ENCODE measurements around the gene TMPRSS7. TPM values are rescaled to one million over a fixed set of nuclear protein-coding genes. Genes with fewer than 3 reads are reported as not detected.

Gene TMPRSS7
- polyA plus RNA-seq, 1 of the 3 experiments (the other 2 are of a cell fraction): 0.02 TPM

DNA sequence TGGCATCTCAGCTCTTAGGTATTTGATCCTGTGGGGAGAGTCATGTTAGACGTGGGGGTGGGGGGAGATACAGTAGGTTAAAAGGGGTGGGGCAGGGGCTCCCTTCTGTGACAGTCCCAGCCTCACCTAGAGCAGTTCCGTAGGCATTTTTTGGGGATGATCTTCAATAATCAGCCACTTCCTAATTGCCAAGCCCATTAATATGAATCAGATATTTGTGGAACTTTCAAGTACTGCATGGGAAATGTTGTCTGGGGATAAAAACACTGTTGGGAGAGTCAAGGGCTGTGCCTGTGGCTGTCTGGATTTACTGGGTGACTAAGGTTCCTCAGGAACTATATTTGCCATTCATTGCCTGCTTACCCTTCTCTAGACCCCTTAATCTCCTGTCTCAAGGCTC is 61.2 kb downstream of the TMPRSS7 start:
- Histone ChIP-seq H3K4me1 (ENCODE audit: control insufficient read depth in 1 of 2, insufficient read depth in 2 of 2, low read depth in 1 of 2, low read length in 1 of 2) (peaks cover 0 to 9% of the 10 kb centered on the region in 2 experiments; a peak in 1 of 4 replicates), H2AFZ (ENCODE audit: low read depth) (no peak overlapping the region), H3F3A (replicated peaks; ENCODE audit: insufficient read depth) (peaks cover 11% of the 10 kb centered on the region), H3K27me3 (ENCODE audit: insufficient read depth) (no peaks in the 10 kb centered on the region), H3K79me2 (ENCODE audit: insufficient read depth) (peaks cover 59% of the 10 kb centered on the region), H3K4me3 (ENCODE audit: low read depth in 2 of 2, low read length in 1 of 2) (no peak overlapping the region), H3K27ac (ENCODE audit: low read depth in 2 of 2, low read length in 1 of 2) (peak overlapping the region in 1 of 2 experiments; percentile 12; a peak in 1 of 4 replicates), H3K9ac (no peak overlapping the region), H3K9me3 (no peaks in the 10 kb centered on the region), H3K9me2 (no peaks in the 10 kb centered on the region), H3K36me3 (replicated peaks in 1 of 2; ENCODE audit: control insufficient read depth in 1 of 2, insufficient read depth in 2 of 2, low read length in 1 of 2) (peaks cover 0 to 13% of the 10 kb centered on the region in 2 experiments), H3K4me2 (no peak overlapping the region), H4K20me1 (ENCODE audit: insufficient read depth) (no peaks in the 10 kb centered on the region)
- 48% methylated on average over 2 of the region's 2 CpGs for WGBS (ENCODE audit: low lambda C conversion rate)
- TF ChIP-seq MXI1 (IDR thresholded peaks at IDR 0.05; ENCODE audit: low read depth, low read length) (no peak), USF1 (IDR thresholded peaks at IDR 0.05; ENCODE audit: borderline replicate concordance, low read depth) (no peak), MEF2A (IDR thresholded peaks at IDR 0.05; ENCODE audit: borderline replicate concordance, low read depth) (no peak)
- ChIA-PET CTCF (interaction anchor here (0.7 to 1.3 kb wide), 2 partner anchors 13 to 424 kb away, joined by 3 read pairs; no protein-coding TSS in a partner anchor), POLR2A (no interaction called here)
- no peak for DNase-seq

DNA sequence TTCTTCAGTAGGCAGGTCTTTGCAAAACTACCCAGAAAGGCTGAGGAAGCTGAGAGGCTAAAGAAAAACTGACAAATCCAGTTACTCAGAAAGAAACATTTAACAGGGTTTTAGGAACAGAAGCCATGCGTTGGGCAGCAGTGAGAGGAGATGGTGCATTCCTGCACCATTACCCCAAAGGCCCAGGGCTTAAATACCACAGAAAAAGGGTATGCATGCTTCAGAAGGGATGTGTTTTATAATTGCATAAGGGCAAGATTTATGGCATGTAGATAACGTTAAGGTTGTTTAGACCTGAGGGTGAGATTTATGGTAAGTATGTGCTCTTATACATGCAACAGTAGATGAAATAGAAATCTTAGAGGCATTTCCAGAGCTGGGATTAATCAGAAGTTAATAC is 61.6 kb downstream of the TMPRSS7 start:
- Histone ChIP-seq H3K9me2 (no peaks in the 10 kb centered on the region), H3K9ac (no peak overlapping the region), H3K79me2 (ENCODE audit: insufficient read depth) (peaks cover 59% of the 10 kb centered on the region), H3K4me3 (ENCODE audit: low read depth in 2 of 2, low read length in 1 of 2) (no peak overlapping the region), H3K4me2 (no peak overlapping the region), H3K9me3 (no peaks in the 10 kb centered on the region), H2AFZ (ENCODE audit: low read depth) (no peak overlapping the region), H3K27ac (ENCODE audit: low read depth in 2 of 2, low read length in 1 of 2) (peak overlapping the region in 1 of 2 experiments; percentile 12; a peak in 1 of 4 replicates), H3K36me3 (replicated peaks in 1 of 2; ENCODE audit: control insufficient read depth in 1 of 2, insufficient read depth in 2 of 2, low read length in 1 of 2) (peaks cover 0 to 13% of the 10 kb centered on the region in 2 experiments), H3K27me3 (ENCODE audit: insufficient read depth) (no peaks in the 10 kb centered on the region), H4K20me1 (ENCODE audit: insufficient read depth) (no peaks in the 10 kb centered on the region), H3F3A (replicated peaks; ENCODE audit: insufficient read depth) (peaks cover 11% of the 10 kb centered on the region), H3K4me1 (ENCODE audit: control insufficient read depth in 1 of 2, insufficient read depth in 2 of 2, low read depth in 1 of 2, low read length in 1 of 2) (peaks cover 0 to 9% of the 10 kb centered on the region in 2 experiments; a peak in 1 of 4 replicates)
- DNase-seq: no peak
- POLR2A ChIA-PET: no interaction called here
- no peak for TF ChIP-seq FOXJ3 (CRISPR knock-in tag; IDR thresholded peaks at IDR 0.05)
- TF ChIP-seq SIN3A (IDR thresholded peaks at IDR 0.05; ENCODE audit: borderline replicate concordance, low read depth, low read length): no peak
- no peak for TF ChIP-seq MEF2A (IDR thresholded peaks at IDR 0.05; ENCODE audit: borderline replicate concordance, low read depth)
- TF ChIP-seq RCOR1 (IDR thresholded peaks at IDR 0.05; ENCODE audit: low read length): no peak
- TF ChIP-seq TAF1 (IDR thresholded peaks at IDR 0.05; ENCODE audit: borderline replicate concordance, low read depth, low read length): no peak
- 40% methylated on average over 2 of the region's 2 CpGs for WGBS (ENCODE audit: low lambda C conversion rate)
- CTCF ChIA-PET: interaction anchor here (0.7 to 1.3 kb wide), 2 partner anchors 13 to 424 kb away, joined by 3 read pairs; no protein-coding TSS in a partner anchor

DNA sequence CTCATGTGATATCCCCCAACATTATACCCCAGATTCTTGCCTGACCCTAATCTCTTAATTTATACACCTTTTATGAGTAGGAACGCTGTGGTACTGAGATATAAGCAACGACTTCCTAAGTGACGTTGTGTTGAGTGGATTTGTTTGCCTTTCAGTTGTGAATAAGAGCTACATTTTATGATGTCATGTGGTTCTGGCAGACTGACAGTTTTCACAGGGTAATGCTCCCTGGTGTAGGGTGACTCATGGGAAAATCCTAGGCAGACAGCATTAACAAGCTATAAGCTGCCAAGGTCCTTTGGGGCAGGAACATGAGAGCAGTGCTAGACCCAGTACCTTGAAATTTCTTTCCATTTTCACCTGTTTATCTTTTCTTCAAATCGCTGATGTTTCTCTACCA is 62.8 kb downstream of the TMPRSS7 start:
- Histone ChIP-seq H3K36me3 (replicated peaks in 1 of 2; ENCODE audit: control insufficient read depth in 1 of 2, insufficient read depth in 2 of 2, low read length in 1 of 2) (peaks cover 0 to 13% of the 10 kb centered on the region in 2 experiments), H3K9me3 (no peaks in the 10 kb centered on the region), H3K9me2 (no peaks in the 10 kb centered on the region), H4K20me1 (ENCODE audit: insufficient read depth) (no peaks in the 10 kb centered on the region), H3K27ac (ENCODE audit: low read depth in 2 of 2, low read length in 1 of 2) (peak overlapping the region in 1 of 2 experiments; percentile 85; a peak in 2 of 4 replicates), H3K4me3 (ENCODE audit: low read depth in 2 of 2, low read length in 1 of 2) (no peak overlapping the region), H3K79me2 (ENCODE audit: insufficient read depth) (peaks cover 52% of the 10 kb centered on the region), H3K4me1 (ENCODE audit: control insufficient read depth in 1 of 2, insufficient read depth in 2 of 2, low read depth in 1 of 2, low read length in 1 of 2) (peaks cover 0 to 18% of the 10 kb centered on the region in 2 experiments; a peak in 2 of 4 replicates), H2AFZ (ENCODE audit: low read depth) (no peak overlapping the region), H3K27me3 (ENCODE audit: insufficient read depth) (no peaks in the 10 kb centered on the region), H3K9ac (peak overlapping the region; percentile 28; the same call in 1 of the 2 replicates), H3K4me2 (peak overlapping the region; percentile 53; the same call in 1 of the 2 replicates), H3F3A (replicated peaks; ENCODE audit: insufficient read depth) (peaks cover 14% of the 10 kb centered on the region)
- POLR2A ChIA-PET: no interaction called here
- no peak for DNase-seq
- WGBS (ENCODE audit: low lambda C conversion rate): 5% methylated on average over 4 of the region's 4 CpGs
- CTCF ChIA-PET: interaction anchor here (1.7 kb wide), 1 partner anchor 14 kb away, joined by 4 read pairs; no protein-coding TSS in a partner anchor
- TF ChIP-seq GABPA (IDR thresholded peaks at IDR 0.05; ENCODE audit: low read depth) (no peak), EZH2phosphoT487 (IDR thresholded peaks at IDR 0.05; ENCODE audit: borderline replicate concordance, low read depth) (no peak), EP300 (IDR thresholded peaks at IDR 0.05; ENCODE audit: borderline replicate concordance in 1 of 2, low read depth in 1 of 2, low read length in 1 of 2) (peak in 1 of 2 experiments; percentile 49; a peak in 1 of 4 replicates), JUND (IDR thresholded peaks at IDR 0.05) (peak; percentile 84), SIN3A (IDR thresholded peaks at IDR 0.05; ENCODE audit: borderline replicate concordance, low read depth, low read length) (no peak; the same call in 1 of the 2 replicates), FOXM1 (IDR thresholded peaks at IDR 0.05; ENCODE audit: low read depth) (no peak), SMC3 (IDR thresholded peaks at IDR 0.05; ENCODE audit: low read depth, low read length) (no peak), PBX3 (IDR thresholded peaks at IDR 0.05) (peak; percentile 84), RFX5 (IDR thresholded peaks at IDR 0.05; ENCODE audit: low read length) (no peak), TCF12 (IDR thresholded peaks at IDR 0.05) (peak; percentile 67), MEF2A (IDR thresholded peaks at IDR 0.05; ENCODE audit: borderline replicate concordance, low read depth) (no peak), USF1 (IDR thresholded peaks at IDR 0.05; ENCODE audit: borderline replicate concordance, low read depth) (no peak)
- TF ChIP-seq, protein P1, sequence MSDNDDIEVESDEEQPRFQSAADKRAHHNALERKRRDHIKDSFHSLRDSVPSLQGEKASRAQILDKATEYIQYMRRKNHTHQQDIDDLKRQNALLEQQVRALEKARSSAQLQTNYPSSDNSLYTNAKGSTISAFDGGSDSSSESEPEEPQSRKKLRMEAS (IDR thresholded peaks at IDR 0.05; ENCODE audit: low read depth): peak; percentile 58; the same call in 1 of the 2 replicates

Measured in SK-N-SH (cell line).